ENCODE results near the gene EIF2B2. TPM values are rescaled to one million over a fixed set of nuclear protein-coding genes. Genes with fewer than 3 reads are reported as not detected.
A peak's percentile ranks its signal among the peaks of the same experiment; 100 is the strongest.

EIF2B2 gene
- total RNA-seq, 4 donors from 2014 or later, result 32.3 to 38.6 (median 34.7) TPM

- DNase-seq, result no peak
- Histone ChIP-seq H3K27ac (peak overlapping the region in 3 of 4 donors; percentile 11 to 90 (median 77)), H3K27me3 (no peaks in the 10 kb centered on the region), H3K9me3 (no peaks in the 10 kb centered on the region), H3K4me3 (peak overlapping the region in 1 of 4 donors; percentile 0), H3K36me3 (peaks cover 0 to 32% (median 0%) of the 10 kb centered on the region in 3 donors), H3K4me1 (peaks cover 0 to 42% (median 3%) of the 10 kb centered on the region in 4 donors)
- TF ChIP-seq CTCF (IDR thresholded peaks at IDR 0.05) (no peak), POLR2A (IDR thresholded peaks at IDR 0.05) (no peak)
Measured at GRCh38 chr14:75040959-75041358, 38.2 kb downstream of the EIF2B2 start.

GRCh38 chr14:75041613-75042012 is 38.9 kb downstream of the EIF2B2 start:
- no peaks in the 10 kb centered on the region for H3K9me3 ChIP-seq
- peak overlapping the region in 3 of 4 donors; percentile 28 to 90 (median 77) for H3K27ac ChIP-seq
- peak in 1 of 3 donors; percentile 63 for DNase-seq
- H3K4me1 ChIP-seq, result peaks cover 0 to 42% (median 3%) of the 10 kb centered on the region in 4 donors
- H3K27me3 ChIP-seq, result no peaks in the 10 kb centered on the region
- peaks cover 0 to 32% (median 0%) of the 10 kb centered on the region in 3 donors for H3K36me3 ChIP-seq
- TF ChIP-seq POLR2A (IDR thresholded peaks at IDR 0.05) (no peak), CTCF (IDR thresholded peaks at IDR 0.05) (no peak)
- H3K4me3 ChIP-seq, result peak overlapping the region in 1 of 4 donors; percentile 0

- H3K36me3 ChIP-seq, result peaks cover 0 to 29% (median 0%) of the 10 kb centered on the region in 3 donors
- H3K4me3 ChIP-seq, result peak overlapping the region in 1 of 4 donors; percentile 18
- no peak for DNase-seq
- peaks cover 0 to 42% (median 3%) of the 10 kb centered on the region in 4 donors for H3K4me1 ChIP-seq
- no peaks in the 10 kb centered on the region for H3K9me3 ChIP-seq
- peak overlapping the region in 3 of 4 donors; percentile 28 to 90 (median 77) for H3K27ac ChIP-seq
- TF ChIP-seq POLR2A (IDR thresholded peaks at IDR 0.05) (no peak), CTCF (IDR thresholded peaks at IDR 0.05) (no peak)
- H3K27me3 ChIP-seq, result no peaks in the 10 kb centered on the region
Measured at GRCh38 chr14:75042035-75042434, 39.3 kb downstream of the EIF2B2 start.

DNA sequence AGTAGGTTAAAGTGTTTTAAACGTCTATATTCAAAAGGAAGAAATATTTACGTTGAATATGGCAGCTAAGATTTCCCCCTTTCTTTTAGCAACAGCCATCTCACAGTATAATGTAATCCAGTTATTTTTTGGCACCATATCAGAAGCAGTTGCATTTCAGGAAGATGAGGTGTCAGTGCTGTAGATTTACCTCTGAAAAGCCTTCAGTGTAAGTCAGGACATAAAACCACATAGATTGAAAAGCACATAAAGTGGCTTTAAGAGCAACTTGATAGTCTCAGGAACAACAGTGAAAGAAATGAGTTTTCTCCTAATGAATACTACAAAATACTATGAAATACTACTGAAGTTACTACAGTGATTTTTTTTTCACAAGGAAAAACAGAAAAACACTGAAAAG is 41.6 kb downstream of the EIF2B2 start:
- H3K9me3 ChIP-seq, result no peaks in the 10 kb centered on the region
- H3K27me3 ChIP-seq, result no peaks in the 10 kb centered on the region
- H3K4me1 ChIP-seq, result peaks cover 0 to 38% (median 3%) of the 10 kb centered on the region in 4 donors
- H3K4me3 ChIP-seq, result no peak overlapping the region
- peaks cover 0 to 9% (median 0%) of the 10 kb centered on the region in 3 donors for H3K36me3 ChIP-seq
- TF ChIP-seq POLR2A (IDR thresholded peaks at IDR 0.05) (no peak), CTCF (IDR thresholded peaks at IDR 0.05) (no peak)
- no peak overlapping the region for H3K27ac ChIP-seq
- DNase-seq, result no peak

DNA sequence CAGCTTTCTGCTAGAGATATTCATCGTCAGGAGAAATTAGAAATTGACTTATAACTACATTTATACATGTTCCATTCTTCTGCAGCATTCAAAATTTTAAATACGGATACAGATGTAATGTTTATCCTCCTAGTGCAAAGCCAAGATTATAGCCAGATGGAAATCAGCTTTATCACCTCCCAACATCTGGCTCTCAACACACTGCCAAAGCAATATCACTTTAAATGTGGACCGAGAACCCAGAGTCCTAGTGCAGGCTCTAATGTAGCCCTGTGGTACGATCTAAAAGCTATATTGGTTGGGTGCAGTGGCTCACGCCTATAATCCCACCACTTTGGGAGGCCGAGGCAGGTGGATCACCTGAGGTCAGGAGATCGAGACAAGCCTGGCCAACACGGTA is 42.0 kb downstream of the EIF2B2 start:
- Histone ChIP-seq H3K4me3 (no peak overlapping the region), H3K4me1 (peaks cover 0 to 34% (median 3%) of the 10 kb centered on the region in 4 donors), H3K36me3 (peaks cover 0 to 7% (median 0%) of the 10 kb centered on the region in 3 donors), H3K27ac (no peak overlapping the region), H3K9me3 (no peaks in the 10 kb centered on the region), H3K27me3 (no peaks in the 10 kb centered on the region)
- no peak for DNase-seq
- no peak for TF ChIP-seq POLR2A (IDR thresholded peaks at IDR 0.05)
- no peak for TF ChIP-seq CTCF (IDR thresholded peaks at IDR 0.05)
